Epithelial cell of esophagus (primary cell): ENCODE measurements around the gene DENND2D.
A peak's percentile ranks its signal among the peaks of the same experiment; 100 is the strongest.

Experiments
- DNase-seq: peaks from one replicate; pipeline ENCODE4 v3.0.0; 2010; ENCODE audit warnings: low read depth
- H3K4me3 ChIP-seq: 2 replicates; pipeline ENCODE4 v1.5.1; 2011; ENCODE audit warnings: mild to moderate bottlenecking, low read length, control low read depth
- CTCF ChIP-seq: IDR thresholded peaks from 2 replicates; pipeline ENCODE4 v1.5.1; 2011; ENCODE audit warnings: low read depth, mild to moderate bottlenecking, low read length, control low read depth, inconsistent platforms; ENCODE audit not compliant: insufficient read depth; ENCODE audit errors: missing control alignments

Gene DENND2D

GRCh38 chr1:111214884-111215283, 14.4 kb upstream of the DENND2D start:
- no peak for DNase-seq
- no peak overlapping the region for H3K4me3 ChIP-seq
- no peak for TF ChIP-seq CTCF

- H3K4me3 ChIP-seq: no peak overlapping the region
- no peak for TF ChIP-seq CTCF
- DNase-seq: peak; percentile 87
Measured at GRCh38 chr1:111214074-111214801, 13.8 kb upstream of the DENND2D start.

GRCh38 chr1:111213412-111213811, 13.0 kb upstream of the DENND2D start:
- no peak for DNase-seq
- H3K4me3 ChIP-seq: no peak overlapping the region
- no peak for TF ChIP-seq CTCF

- DNase-seq: no peak
- no peak for TF ChIP-seq CTCF
- no peak overlapping the region for H3K4me3 ChIP-seq
Measured at GRCh38 chr1:111212634-111213335, 12.3 kb upstream of the DENND2D start.

- no peak overlapping the region for H3K4me3 ChIP-seq
- no peak for DNase-seq
Measured at GRCh38 chr1:111211921-111212320, 11.5 kb upstream of the DENND2D start.

GRCh38 chr1:111209622-111210021, 9.2 kb upstream of the DENND2D start:
- peak; percentile 92 for DNase-seq
- no peak for TF ChIP-seq CTCF
- H3K4me3 ChIP-seq: no peak overlapping the region

More at GRCh38 chr1:111211921-111212320, 11.5 kb upstream of the DENND2D start:
- no peak for TF ChIP-seq CTCF
